Dedifferentiated amniotic fluid mesenchymal stem cell (primary cell): ENCODE results near the gene PEPD.

Experiments
- DNase-seq: peaks from one replicate; pipeline ENCODE4 v3.0.0-alpha.2; 2016; ENCODE audit errors: extremely low spot score

The PEPD gene

GRCh38 chr19:33511346-33511745, 10.2 kb downstream of the PEPD start:
- DNase-seq: no peak

DNA sequence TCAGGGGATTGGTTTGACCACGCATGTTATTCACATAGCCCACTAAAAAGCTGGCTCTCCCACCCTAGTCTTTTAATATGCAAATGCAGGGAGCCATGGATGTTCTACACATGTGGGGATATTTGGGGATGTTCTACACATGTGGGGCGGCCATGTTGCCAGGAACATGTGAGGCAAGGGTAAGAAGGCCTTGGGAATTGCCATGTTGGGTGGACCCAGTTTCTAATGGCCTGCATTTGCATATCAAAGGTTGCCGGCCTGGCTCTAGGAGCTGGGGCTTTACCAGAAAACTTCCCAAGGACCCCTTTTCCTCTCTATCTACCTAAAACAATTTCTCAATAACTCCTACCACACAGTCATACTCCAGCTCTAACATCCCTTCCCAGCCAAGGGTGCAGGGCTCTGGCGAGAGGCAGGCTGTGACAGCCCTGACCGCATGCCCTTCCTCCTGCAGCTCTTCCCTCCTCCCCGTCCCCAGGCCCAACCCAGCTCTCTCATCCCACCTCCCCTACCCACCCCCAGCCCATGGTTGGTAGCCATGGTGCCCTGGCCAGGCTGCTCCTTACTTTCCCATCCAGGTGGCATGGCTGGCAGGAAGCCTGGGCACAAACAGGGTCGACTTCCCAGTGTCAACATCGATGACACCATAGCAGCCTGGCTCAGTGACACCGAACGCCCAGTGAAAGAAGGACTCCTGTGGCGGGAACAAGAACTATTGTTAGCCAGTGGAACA, 11.0 kb downstream of the PEPD start:
- no peak for DNase-seq

- no peak for DNase-seq
Measured at GRCh38 chr19:33509774-33510173, 11.8 kb downstream of the PEPD start.

DNA sequence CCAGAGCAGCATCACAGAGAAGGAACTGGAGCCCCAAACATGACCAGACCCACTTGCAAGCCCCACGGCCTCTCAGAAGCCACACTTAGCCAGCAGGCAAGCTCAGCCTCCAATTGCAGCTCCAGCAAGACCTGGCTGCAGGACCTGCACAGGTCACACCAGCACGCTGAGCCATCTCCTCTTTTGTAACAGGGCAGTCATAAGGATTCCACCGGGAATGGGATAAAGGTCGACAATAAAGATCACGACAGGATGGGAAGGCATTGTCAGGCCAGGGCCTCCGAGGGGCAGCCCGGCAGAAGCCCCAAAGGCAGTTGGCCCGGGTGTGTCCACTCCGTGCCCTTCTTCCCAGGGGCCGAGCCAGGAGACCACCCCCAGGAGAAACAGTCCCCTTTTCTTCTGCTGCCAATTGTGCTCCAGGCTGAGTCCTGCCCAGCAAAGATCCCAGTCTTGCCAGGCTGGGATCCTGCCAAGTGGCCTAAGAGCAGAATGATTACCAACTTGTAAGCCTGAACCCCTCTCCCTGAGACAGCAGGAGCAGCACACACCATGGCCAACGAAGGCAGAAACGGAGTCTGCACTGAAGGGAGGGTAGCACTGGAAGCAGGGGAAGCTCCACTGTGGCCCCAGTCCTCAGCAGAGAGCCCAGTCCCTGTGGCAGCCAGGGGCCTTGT, 12.5 kb downstream of the PEPD start:
- no peak for DNase-seq

DNA sequence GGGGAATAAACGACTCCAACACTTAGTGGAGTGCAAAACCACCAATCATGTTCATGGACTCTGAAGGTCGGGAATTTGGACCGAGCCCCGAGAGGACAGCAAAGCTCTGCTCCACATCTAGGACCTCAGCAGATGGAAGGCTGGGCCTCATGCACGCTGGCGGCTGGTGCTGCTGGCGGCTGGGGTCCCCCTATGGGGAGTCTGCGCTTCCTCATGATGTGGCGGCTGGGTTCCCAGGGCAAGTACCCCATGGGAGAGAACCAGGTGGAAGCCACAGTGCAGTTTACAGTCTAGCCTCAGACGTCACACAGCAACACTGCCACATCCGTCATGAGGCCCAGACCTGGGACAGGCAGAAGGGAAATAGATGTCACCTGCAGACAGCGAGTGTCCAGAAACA, 13.2 kb downstream of the PEPD start:
- DNase-seq: no peak

- DNase-seq: no peak
Measured at GRCh38 chr19:33508009-33508408, 13.6 kb downstream of the PEPD start.

- DNase-seq: no peak
Measured at GRCh38 chr19:33507021-33507956, 14.3 kb downstream of the PEPD start.

GRCh38 chr19:33506498-33506897, 15.1 kb downstream of the PEPD start:
- DNase-seq: no peak

- DNase-seq: no peak
Measured at GRCh38 chr19:33505823-33506222, 15.8 kb downstream of the PEPD start.

DNA sequence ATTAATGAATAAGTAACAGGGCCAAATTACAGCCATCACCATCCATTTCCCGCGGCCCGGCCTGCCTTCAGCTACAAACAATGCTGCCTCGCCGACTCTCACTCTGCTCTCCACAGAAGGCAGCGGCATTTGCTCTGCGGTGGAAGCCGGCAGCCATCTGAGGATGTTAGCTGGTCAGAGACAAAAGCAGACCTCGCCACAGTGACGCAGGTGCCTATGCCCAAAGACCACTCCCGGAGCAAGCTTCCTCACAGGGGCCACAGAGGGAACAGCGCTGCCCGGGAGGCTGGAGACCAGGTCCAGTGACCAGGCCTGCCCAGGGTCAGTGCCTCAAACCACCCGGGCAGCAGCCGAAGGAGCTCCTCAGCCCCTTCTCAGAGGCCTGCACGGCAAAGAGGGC, 16.4 kb downstream of the PEPD start:
- no peak for DNase-seq

DNA sequence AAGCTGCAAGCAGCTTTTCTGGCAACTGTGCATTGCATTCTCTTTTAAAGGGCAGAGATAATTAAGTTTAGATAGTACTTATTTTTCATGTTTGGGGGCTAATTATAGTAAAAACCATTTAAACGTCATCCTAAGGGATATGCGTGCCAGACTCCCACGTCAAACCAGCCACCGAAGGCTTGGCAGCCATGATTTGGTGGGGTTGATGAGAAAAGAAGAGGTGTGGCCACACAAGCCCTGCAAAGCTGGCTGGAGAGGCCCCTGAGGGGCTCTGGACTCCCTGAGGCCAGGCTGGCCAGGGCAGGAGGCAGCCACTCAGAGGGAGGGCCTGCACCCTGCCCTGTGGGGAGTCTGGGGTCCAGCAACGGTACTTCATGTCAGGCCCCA, 17.5 kb downstream of the PEPD start:
- DNase-seq: no peak

DNA sequence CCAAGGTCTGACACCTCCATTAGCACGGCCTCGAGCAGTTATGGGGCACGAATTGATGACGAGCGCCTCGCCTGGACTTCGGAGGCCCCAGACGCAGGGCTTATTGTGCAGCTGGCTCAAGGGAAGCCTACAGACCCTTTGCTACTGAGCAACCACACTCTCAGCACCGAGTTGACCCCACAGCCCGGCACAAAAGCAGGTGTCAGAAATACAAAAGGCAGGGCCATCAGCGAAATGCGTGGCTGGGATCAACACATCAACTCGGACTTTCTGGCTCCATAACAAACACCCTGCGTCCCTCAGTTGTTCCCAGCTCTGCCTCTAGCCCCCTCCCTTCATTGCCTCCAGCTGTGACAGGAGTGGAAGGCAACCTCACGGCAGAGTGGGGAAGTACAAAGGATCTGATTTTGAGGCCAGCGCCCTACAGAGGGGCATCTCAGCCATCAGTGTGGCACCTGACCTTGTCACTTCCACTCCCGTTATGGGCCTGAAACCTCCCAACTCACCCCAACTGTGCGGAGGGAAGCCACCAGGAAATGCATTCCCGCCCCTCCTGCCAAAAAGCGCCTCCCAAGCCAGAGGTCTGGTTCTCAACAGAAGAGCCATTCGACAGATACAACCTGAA, 18.0 kb downstream of the PEPD start:
- no peak for DNase-seq

DNA sequence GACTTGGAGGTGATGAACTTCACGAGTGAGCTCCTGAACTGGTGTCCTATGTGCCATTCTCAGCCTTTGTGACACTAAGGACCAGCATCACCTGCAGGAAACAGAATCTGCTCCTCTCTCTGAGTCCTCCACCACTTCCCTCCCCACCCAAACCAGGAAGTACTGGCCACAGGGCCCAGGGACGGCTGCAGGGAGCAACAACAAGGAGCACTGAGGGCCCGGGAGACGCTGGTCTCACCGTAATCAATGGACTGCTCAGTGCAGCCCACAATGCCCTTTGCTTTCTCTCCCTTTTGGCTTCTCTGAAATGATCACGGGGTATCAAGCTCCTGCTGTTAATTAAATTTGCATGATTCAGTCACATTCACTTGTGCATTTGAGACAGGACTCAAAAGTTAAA, 18.6 kb downstream of the PEPD start:
- DNase-seq: no peak

DNA sequence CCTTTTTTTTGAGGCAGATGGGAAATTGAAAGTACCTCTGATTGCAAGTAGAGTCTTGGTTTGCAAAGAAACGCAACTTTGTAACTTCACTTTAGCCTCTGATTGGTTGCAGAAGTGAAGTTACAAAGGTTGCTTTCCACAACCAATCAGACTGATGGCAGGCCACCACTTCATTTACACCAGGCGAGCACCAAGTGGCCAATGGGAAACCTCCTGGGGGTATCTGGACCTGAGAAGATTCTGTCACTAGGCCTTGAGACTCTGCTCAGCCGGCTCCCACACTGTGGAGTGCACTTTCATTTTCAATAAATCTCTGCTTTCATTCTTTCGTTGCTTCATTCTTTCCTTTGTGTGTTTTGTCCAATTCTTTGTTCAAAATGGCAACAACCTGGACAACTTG, 19.1 kb downstream of the PEPD start:
- DNase-seq: no peak

- no peak for DNase-seq
Measured at GRCh38 chr19:33501693-33502356, 19.8 kb downstream of the PEPD start.

DNA sequence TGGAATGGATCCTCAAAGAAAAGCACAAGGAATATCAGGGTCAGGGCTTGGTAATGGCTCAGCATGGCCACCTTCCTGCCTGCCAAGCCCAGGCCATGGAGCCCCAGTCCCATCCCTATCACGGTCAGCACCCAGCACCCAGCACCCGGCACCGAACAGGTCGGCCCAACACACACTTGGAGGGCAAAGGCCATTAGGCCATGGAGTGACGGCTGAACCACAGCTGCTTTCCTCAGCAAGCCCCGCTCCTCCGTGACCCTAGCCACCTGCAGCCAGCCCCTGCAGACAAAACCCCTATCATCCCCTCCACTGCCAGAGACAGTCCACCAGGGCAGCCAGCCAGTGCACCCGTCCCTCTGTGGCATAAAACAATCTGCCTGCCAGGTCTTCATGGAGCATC, 20.6 kb downstream of the PEPD start:
- DNase-seq: no peak

GRCh38 chr19:33500586-33500985, 21.0 kb downstream of the PEPD start:
- DNase-seq: no peak

- no peak for DNase-seq
Measured at GRCh38 chr19:33499671-33500506, 21.7 kb downstream of the PEPD start.

- DNase-seq: no peak
Measured at GRCh38 chr19:33499248-33499647, 22.3 kb downstream of the PEPD start.

DNA sequence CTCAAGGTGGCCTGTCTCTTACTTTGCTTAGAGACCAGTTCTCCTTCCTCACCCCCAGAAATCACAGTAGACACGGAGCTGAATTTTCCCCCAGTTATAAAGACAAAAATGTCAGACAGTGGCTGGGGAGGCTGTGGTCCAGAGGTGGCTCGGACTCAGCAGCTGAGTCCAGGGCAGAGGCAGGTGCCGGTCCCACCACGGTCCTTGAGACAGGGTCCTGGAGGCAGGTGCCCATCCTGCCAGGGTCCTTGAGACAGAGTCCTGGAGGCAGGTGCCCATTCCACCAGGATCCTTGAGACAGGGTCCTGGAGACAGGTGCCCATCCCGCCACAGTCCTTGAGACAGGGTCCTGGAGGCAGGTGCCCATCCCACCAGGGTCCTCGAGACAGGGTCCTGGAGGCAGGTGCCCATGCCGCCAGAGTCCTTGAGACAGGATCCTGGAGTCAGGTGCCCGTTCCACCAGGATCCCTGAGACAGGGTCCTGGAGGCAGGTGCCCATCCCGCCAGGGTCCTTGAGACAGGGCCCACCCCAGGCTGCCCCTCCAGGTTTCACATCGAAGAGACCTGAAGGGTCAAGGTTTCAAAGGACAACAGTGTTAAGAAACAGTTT, 23.1 kb downstream of the PEPD start:
- no peak for DNase-seq
